GM12878 (cell line): Measurements from ENCODE around the gene VPS45. TPM values are rescaled to one million over a fixed set of nuclear protein-coding genes. Genes with fewer than 3 reads are reported as not detected.

ENCODE experiments used
- ATF7 ChIP-seq: fragments of 450-650 bp; IDR thresholded peaks from 2 replicates; pipeline ENCODE4 v1.6.1; 2016; ENCODE audit warnings: low read depth, mild to moderate bottlenecking
- LARP7 ChIP-seq: fragments of 450-650 bp; IDR thresholded peaks from 2 replicates; pipeline ENCODE4 v1.6.1; 2017; ENCODE audit warnings: mild to moderate bottlenecking
- RAD51 ChIP-seq: fragments of 450-650 bp; IDR thresholded peaks from 2 replicates; pipeline ENCODE4 v1.6.1; 2016; ENCODE audit warnings: moderate library complexity, mild to moderate bottlenecking, inconsistent platforms
- RELA ChIP-seq: fragments of 450-650 bp; IDR thresholded peaks from 2 replicates; pipeline ENCODE4 v1.8.0; 2014; ENCODE audit warnings: borderline replicate concordance; ENCODE audit not compliant: partially characterized antibody
- SPI1 ChIP-seq: IDR thresholded peaks from 2 replicates; pipeline ENCODE4 v1.6.1; 2011; ENCODE audit warnings: low read depth, mild to moderate bottlenecking, low read length, moderate library complexity, borderline replicate concordance; ENCODE audit not compliant: insufficient read depth
- TCF12 ChIP-seq: IDR thresholded peaks from 2 replicates; pipeline ENCODE4 v1.6.1; 2011; ENCODE audit warnings: low read depth, mild to moderate bottlenecking, low read length
- polyA plus RNA-seq, 11 experiments: library from polyadenylated mRNA; depleted of rRNA in 4 of 11; unstranded in 6 of 11; stranded (reverse) in 5 of 11; fragments of >200 nt; fragmentation: Nextera tagmentation in 4 of 11; fragmentation: Illumina TruSeq in 1 of 11; extraction: Ambion mirVana in 4 of 11; extraction: Trizol in 1 of 11; gene quantifications; 1 replicate in 1 of 11; 2 replicates in 10 of 11; pipeline versions ENCODE4 v1.2.1 to v1.2.3, GENCODE V29; 2011 to 2016; ENCODE audit warnings: inconsistent platforms in 2 of 11, missing spikeins in 2 of 11, low read depth in 1 of 11
- total RNA-seq, 4 experiments: library from RNA; depleted of rRNA in 3 of 4; stranded (reverse); fragments of >200 nt in 3 of 4; fragmentation: Illumina TruSeq in 1 of 4; extraction: Trizol in 1 of 4; gene quantifications; 2 replicates each; pipeline versions ENCODE4 v1.2.1 to v1.2.3, GENCODE V29; 2013 to 2021
- TF ChIP-seq, protein P1 (sequence below): IDR thresholded peaks from 2 replicates; pipeline ENCODE4 v1.6.1; 2012; ENCODE audit warnings: low read depth, low read length, improper control_type of control experiment
- TF ChIP-seq, protein P2 (sequence below): IDR thresholded peaks from 2 replicates; pipeline ENCODE4 v1.6.1; 2011; ENCODE audit warnings: low read depth, mild to moderate bottlenecking, low read length, moderate library complexity, borderline replicate concordance; ENCODE audit errors: extremely low read depth
- TF ChIP-seq, protein P3 (sequence below): fragments of 450-650 bp; formaldehyde crosslinking; IDR thresholded peaks from 2 replicates; pipeline ENCODE4 v1.5.0; 2022; ENCODE audit warnings: mild to moderate bottlenecking, missing genetic modification characterization
- TF ChIP-seq, protein P4 (sequence below): fragments of 450-650 bp; IDR thresholded peaks from 2 replicates; pipeline ENCODE4 v1.6.1; 2017; ENCODE audit warnings: mild to moderate bottlenecking, moderate library complexity

Gene VPS45
- total and polyA plus RNA-seq, 10 of the 15 experiments (the other 5 are each of a cell fraction or from before 2014, with no cell fraction given), result 24.4 to 48.7 (median 34.5) TPM

DNA sequence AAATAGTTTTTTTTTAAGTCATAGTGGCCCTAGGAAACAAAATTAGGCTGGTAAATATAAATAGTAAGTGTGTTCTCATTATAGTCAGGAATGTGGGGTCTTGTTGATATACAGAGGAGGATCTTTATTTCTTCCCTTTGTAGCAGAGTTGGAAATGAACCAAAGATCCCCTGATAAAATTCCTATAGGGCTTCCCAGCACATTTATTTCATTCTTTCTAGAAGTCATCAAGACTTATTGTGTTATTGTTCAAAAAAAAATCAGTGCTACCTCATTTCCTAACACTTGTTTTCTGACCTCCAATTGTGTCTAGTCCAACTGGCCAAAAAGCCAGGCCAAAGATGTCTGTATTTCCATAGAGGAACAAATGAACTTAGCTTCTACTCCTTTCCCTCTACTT, 74.5 kb downstream of the VPS45 start (continued):
- TF ChIP-seq, protein P1, sequence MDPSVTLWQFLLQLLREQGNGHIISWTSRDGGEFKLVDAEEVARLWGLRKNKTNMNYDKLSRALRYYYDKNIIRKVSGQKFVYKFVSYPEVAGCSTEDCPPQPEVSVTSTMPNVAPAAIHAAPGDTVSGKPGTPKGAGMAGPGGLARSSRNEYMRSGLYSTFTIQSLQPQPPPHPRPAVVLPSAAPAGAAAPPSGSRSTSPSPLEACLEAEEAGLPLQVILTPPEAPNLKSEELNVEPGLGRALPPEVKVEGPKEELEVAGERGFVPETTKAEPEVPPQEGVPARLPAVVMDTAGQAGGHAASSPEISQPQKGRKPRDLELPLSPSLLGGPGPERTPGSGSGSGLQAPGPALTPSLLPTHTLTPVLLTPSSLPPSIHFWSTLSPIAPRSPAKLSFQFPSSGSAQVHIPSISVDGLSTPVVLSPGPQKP, result no peak
- TF ChIP-seq SPI1 (no peak), TCF12 (no peak), RELA (no peak), ATF7 (no peak), RAD51 (no peak), LARP7 (no peak)
- TF ChIP-seq, protein P2, sequence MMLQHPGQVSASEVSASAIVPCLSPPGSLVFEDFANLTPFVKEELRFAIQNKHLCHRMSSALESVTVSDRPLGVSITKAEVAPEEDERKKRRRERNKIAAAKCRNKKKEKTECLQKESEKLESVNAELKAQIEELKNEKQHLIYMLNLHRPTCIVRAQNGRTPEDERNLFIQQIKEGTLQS, result no peak
- TF ChIP-seq, protein P3, sequence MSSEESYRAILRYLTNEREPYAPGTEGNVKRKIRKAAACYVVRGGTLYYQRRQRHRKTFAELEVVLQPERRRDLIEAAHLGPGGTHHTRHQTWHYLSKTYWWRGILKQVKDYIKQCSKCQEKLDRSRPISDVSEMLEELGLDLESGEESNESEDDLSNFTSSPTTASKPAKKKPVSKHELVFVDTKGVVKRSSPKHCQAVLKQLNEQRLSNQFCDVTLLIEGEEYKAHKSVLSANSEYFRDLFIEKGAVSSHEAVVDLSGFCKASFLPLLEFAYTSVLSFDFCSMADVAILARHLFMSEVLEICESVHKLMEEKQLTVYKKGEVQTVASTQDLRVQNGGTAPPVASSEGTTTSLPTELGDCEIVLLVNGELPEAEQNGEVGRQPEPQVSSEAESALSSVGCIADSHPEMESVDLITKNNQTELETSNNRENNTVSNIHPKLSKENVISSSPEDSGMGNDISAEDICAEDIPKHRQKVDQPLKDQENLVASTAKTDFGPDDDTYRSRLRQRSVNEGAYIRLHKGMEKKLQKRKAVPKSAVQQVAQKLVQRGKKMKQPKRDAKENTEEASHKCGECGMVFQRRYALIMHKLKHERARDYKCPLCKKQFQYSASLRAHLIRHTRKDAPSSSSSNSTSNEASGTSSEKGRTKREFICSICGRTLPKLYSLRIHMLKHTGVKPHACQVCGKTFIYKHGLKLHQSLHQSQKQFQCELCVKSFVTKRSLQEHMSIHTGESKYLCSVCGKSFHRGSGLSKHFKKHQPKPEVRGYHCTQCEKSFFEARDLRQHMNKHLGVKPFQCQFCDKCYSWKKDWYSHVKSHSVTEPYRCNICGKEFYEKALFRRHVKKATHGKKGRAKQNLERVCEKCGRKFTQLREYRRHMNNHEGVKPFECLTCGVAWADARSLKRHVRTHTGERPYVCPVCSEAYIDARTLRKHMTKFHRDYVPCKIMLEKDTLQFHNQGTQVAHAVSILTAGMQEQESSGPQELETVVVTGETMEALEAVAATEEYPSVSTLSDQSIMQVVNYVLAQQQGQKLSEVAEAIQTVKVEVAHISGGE (CRISPR knock-in tag), result no peak
- TF ChIP-seq, protein P4, sequence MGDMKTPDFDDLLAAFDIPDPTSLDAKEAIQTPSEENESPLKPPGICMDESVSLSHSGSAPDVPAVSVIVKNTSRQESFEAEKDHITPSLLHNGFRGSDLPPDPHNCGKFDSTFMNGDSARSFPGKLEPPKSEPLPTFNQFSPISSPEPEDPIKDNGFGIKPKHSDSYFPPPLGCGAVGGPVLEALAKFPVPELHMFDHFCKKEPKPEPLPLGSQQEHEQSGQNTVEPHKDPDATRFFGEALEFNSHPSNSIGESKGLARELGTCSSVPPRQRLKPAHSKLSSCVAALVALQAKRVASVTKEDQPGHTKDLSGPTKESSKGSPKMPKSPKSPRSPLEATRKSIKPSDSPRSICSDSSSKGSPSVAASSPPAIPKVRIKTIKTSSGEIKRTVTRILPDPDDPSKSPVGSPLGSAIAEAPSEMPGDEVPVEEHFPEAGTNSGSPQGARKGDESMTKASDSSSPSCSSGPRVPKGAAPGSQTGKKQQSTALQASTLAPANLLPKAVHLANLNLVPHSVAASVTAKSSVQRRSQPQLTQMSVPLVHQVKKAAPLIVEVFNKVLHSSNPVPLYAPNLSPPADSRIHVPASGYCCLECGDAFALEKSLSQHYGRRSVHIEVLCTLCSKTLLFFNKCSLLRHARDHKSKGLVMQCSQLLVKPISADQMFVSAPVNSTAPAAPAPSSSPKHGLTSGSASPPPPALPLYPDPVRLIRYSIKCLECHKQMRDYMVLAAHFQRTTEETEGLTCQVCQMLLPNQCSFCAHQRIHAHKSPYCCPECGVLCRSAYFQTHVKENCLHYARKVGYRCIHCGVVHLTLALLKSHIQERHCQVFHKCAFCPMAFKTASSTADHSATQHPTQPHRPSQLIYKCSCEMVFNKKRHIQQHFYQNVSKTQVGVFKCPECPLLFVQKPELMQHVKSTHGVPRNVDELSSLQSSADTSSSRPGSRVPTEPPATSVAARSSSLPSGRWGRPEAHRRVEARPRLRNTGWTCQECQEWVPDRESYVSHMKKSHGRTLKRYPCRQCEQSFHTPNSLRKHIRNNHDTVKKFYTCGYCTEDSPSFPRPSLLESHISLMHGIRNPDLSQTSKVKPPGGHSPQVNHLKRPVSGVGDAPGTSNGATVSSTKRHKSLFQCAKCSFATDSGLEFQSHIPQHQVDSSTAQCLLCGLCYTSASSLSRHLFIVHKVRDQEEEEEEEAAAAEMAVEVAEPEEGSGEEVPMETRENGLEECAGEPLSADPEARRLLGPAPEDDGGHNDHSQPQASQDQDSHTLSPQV, result no peak
